BE2C (cell line): ENCODE measurements around the gene CRYBA2.

Experiments used
- DNase-seq: peaks from one replicate; pipeline ENCODE4 v3.0.0-alpha.2; 2020
- H3K27me3 ChIP-seq: fragments of 250-450 bp; sonication (Bioruptor Pico); 2 replicates; pipeline ENCODE4 v1.5.1; 2020; ENCODE audit warnings: mild to moderate bottlenecking
- H3K36me3 ChIP-seq: fragments of 250-450 bp; sonication (Bioruptor Pico); 2 replicates; pipeline ENCODE4 v1.5.1; 2020; ENCODE audit warnings: mild to moderate bottlenecking
- H3K4me1 ChIP-seq: fragments of 250-450 bp; sonication (Bioruptor Pico); 2 replicates; pipeline ENCODE4 v1.5.1; 2020
- H3K4me3 ChIP-seq: 2 replicates; pipeline ENCODE4 v1.5.1; 2011; ENCODE audit warnings: low read depth, low read length
- H3K9me3 ChIP-seq: fragments of 250-450 bp; sonication (Bioruptor Pico); 2 replicates; pipeline ENCODE4 v1.5.1; 2020
- CTCF ChIP-seq: IDR thresholded peaks from 2 replicates; pipeline ENCODE4 v1.5.1; 2012; ENCODE audit warnings: mild to moderate bottlenecking, low read depth, low read length

CRYBA2 gene

DNA sequence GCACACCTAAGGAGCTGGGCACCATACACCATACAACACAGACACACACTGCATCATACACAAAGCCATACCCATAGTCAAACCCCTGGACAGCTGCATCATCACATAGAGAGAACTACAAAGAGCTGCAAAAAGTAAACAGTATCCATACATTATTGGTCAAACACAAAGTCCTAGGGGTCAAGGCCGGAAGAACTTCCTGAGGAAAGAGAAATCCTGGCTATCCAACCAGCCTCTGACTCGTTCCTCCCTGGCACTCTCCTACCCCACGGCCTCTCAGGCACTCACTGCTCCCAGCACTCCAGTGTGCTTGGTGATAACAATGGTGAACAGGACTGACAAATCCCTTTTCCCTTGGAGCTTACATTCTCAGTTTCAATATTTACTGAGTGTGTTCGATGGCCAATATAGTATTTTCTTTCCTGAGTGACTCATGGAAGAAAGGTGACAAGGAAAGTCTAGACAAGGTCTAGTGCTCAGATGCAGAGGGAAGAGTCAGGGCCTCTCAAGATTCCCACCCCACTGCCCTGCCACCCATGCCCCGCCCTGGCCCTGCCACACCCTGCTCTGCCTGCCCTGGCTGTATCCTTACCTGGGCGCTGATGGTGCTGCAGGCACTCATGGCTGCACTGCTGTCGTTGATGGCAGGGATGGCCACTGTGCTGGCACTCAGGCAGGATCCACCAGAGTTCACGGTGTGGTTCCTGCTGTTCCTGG is 44.7 kb upstream of the CRYBA2 start:
- no peak for DNase-seq
- H3K27me3 ChIP-seq = peaks cover 26% of the 10 kb centered on the region
- H3K9me3 ChIP-seq = no peaks in the 10 kb centered on the region
- H3K36me3 ChIP-seq = no peaks in the 10 kb centered on the region
- no peaks in the 10 kb centered on the region for H3K4me1 ChIP-seq
- H3K4me3 ChIP-seq = no peak overlapping the region
- TF ChIP-seq CTCF = no peak

DNA sequence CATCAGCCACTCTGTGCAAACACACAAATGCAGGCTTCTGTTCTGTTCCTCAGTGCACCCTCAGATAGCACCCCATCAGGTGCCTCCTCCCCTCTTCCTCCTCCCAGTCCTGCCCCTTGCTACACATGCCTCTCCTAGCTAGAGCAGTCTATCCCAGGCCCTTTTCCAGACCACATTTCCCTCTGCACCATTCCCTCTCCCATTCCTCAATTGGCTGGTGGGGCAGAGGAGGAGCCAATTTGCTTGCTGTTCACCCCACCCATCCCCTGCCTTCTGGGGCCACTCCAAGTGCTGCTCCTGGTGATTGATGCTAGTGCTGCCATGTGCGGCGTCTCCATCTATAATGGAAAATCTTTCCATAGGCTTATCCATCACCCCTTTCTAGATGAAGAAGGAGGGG is 42.7 kb upstream of the CRYBA2 start:
- no peak for DNase-seq
- peaks cover 6% of the 10 kb centered on the region for H3K27me3 ChIP-seq

GRCh38 chr2:219034823-219035222 is 41.6 kb upstream of the CRYBA2 start:
- no peak for TF ChIP-seq CTCF

More for the DNA sequence above, 42.7 kb upstream of the CRYBA2 start:
- no peaks in the 10 kb centered on the region for H3K36me3 ChIP-seq
- H3K4me3 ChIP-seq = no peak overlapping the region
- TF ChIP-seq CTCF = no peak
- H3K4me1 ChIP-seq = no peaks in the 10 kb centered on the region
- no peaks in the 10 kb centered on the region for H3K9me3 ChIP-seq

GRCh38 chr2:219032051-219032745 is 39.0 kb upstream of the CRYBA2 start:
- no peaks in the 10 kb centered on the region for H3K27me3 ChIP-seq
- no peaks in the 10 kb centered on the region for H3K36me3 ChIP-seq
- H3K4me1 ChIP-seq = no peaks in the 10 kb centered on the region
- DNase-seq = no peak
- no peak for TF ChIP-seq CTCF
- no peak overlapping the region for H3K4me3 ChIP-seq
- no peaks in the 10 kb centered on the region for H3K9me3 ChIP-seq

More at GRCh38 chr2:219034823-219035222, 41.6 kb upstream of the CRYBA2 start:
- H3K4me1 ChIP-seq = no peaks in the 10 kb centered on the region
- H3K36me3 ChIP-seq = no peaks in the 10 kb centered on the region
- no peaks in the 10 kb centered on the region for H3K27me3 ChIP-seq
- no peaks in the 10 kb centered on the region for H3K9me3 ChIP-seq
- H3K4me3 ChIP-seq = no peak overlapping the region
- DNase-seq = no peak

GRCh38 chr2:219031005-219031738 is 38.0 kb upstream of the CRYBA2 start:
- DNase-seq = no peak
- H3K4me3 ChIP-seq = no peak overlapping the region
- H3K36me3 ChIP-seq = no peaks in the 10 kb centered on the region
- TF ChIP-seq CTCF = no peak
- no peaks in the 10 kb centered on the region for H3K9me3 ChIP-seq
- H3K27me3 ChIP-seq = no peaks in the 10 kb centered on the region
- H3K4me1 ChIP-seq = no peaks in the 10 kb centered on the region
